ENCODE measurements around the gene NTM. TPM values are rescaled to one million over a fixed set of nuclear protein-coding genes. Genes with fewer than 3 reads are reported as not detected.

The NTM gene
- total and polyA plus RNA-seq, 10 donors: 0.13 to 1.6 (median 0.67) TPM

DNA sequence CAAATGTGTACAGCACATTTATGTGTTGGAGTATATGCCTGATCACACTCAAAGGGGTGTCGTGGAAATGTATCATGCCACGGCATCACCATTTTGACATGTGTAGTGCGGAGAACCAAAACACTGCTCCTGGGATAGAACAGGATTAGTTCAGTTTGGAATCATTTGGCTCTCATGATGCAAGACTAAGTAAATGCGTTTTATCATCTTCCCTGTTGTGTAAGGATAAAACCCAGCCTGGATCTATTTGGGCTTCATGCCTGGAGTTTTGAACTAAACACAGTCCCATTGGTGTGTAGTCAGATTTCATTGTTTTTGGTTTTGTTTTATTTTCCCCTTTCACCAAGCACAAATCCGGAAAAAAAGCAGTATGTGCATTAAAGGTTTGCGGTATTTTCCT is 574.3 kb downstream of the NTM start:
- Histone ChIP-seq H3K4me1 (no peaks in the 10 kb centered on the region), H3K4me3 (no peak overlapping the region), H3K27me3 (replicated peaks in 1 of 7) (no peaks in the 10 kb centered on the region), H3K27ac (no peak overlapping the region), H3K36me3 (no peaks in the 10 kb centered on the region), H3K9me3 (no peaks in the 10 kb centered on the region)
- intact Hi-C loops (cut with DNase I; ENCODE audit: low total_unique reads): no loop called here
- WGBS, 5 donors: 89 to 95% (median 92%) methylated on average over 6 of the region's 6 CpGs
- DNase-seq: no peak
- TF ChIP-seq, protein P1, sequence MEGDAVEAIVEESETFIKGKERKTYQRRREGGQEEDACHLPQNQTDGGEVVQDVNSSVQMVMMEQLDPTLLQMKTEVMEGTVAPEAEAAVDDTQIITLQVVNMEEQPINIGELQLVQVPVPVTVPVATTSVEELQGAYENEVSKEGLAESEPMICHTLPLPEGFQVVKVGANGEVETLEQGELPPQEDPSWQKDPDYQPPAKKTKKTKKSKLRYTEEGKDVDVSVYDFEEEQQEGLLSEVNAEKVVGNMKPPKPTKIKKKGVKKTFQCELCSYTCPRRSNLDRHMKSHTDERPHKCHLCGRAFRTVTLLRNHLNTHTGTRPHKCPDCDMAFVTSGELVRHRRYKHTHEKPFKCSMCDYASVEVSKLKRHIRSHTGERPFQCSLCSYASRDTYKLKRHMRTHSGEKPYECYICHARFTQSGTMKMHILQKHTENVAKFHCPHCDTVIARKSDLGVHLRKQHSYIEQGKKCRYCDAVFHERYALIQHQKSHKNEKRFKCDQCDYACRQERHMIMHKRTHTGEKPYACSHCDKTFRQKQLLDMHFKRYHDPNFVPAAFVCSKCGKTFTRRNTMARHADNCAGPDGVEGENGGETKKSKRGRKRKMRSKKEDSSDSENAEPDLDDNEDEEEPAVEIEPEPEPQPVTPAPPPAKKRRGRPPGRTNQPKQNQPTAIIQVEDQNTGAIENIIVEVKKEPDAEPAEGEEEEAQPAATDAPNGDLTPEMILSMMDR (IDR thresholded peaks at IDR 0.05 in 8 of 11, conservative IDR thresholded peaks at IDR 0.05 in 3 of 11): no peak
- TF ChIP-seq POLR2A (IDR thresholded peaks at IDR 0.05) (no peak), POLR2AphosphoS5 (IDR thresholded peaks at IDR 0.05) (no peak)

DNA sequence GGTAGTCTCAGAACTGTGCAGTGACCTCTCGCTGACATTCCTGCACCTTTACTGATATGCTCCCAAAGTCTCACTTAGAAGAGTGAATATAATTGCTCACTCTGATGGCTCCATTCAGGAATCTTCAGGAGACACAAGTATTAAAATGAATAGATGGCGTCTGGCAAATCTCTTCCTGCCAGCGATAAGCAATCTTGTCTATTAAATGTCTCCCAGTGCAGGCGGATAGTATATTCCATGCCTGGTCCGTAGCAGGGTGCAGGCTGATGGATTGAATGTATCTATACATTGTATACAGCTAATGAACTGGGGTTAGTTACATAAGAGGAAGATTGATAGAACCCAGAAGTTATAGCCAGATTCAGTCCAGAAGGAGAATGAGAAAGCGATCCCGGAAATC is 575.3 kb downstream of the NTM start:
- WGBS, 5 donors: 75 to 85% (median 84%) methylated on average over 7 of the region's 7 CpGs
- Histone ChIP-seq H3K27me3 (replicated peaks in 1 of 7) (no peaks in the 10 kb centered on the region), H3K9me3 (no peaks in the 10 kb centered on the region), H3K4me1 (no peaks in the 10 kb centered on the region), H3K4me3 (no peak overlapping the region), H3K36me3 (no peaks in the 10 kb centered on the region), H3K27ac (no peak overlapping the region)
- no peak for DNase-seq
- intact Hi-C loops (cut with DNase I; ENCODE audit: low total_unique reads): no loop called here
- TF ChIP-seq POLR2A (IDR thresholded peaks at IDR 0.05) (no peak), POLR2AphosphoS5 (IDR thresholded peaks at IDR 0.05) (no peak)
- TF ChIP-seq, protein P1 (IDR thresholded peaks at IDR 0.05 in 8 of 11, conservative IDR thresholded peaks at IDR 0.05 in 3 of 11): no peak

DNA sequence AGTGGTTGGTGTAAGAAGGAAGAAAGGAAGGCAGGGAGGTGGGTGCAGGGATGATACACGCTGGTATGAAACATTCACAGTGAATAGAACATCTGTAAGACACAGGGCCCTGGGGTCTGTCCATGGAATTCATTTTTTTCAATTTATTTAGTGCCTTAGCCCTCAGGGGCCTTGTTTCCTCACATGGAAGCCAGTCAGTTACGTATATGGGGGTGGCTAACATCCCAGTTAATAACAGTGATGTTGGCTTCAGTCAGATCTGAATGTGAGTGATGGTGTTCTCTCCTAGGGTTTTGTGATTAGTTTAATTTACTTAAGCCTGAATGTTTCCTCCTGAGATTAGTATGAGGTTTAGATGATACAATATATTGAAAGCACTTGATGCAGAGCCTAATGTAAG is 577.1 kb downstream of the NTM start:
- Histone ChIP-seq H3K36me3 (no peaks in the 10 kb centered on the region), H3K4me3 (no peak overlapping the region), H3K4me1 (no peaks in the 10 kb centered on the region), H3K27me3 (replicated peaks in 1 of 7) (no peaks in the 10 kb centered on the region), H3K27ac (no peak overlapping the region), H3K9me3 (no peaks in the 10 kb centered on the region)
- no peak for DNase-seq
- WGBS, 5 donors: 76 to 82% (median 80%) methylated on average over 2 of the region's 2 CpGs
- TF ChIP-seq, protein P1 (IDR thresholded peaks at IDR 0.05 in 8 of 11, conservative IDR thresholded peaks at IDR 0.05 in 3 of 11): no peak
- TF ChIP-seq POLR2AphosphoS5 (IDR thresholded peaks at IDR 0.05) (no peak), POLR2A (IDR thresholded peaks at IDR 0.05) (no peak)
- intact Hi-C loops (cut with DNase I; ENCODE audit: low total_unique reads): no loop called here

DNA sequence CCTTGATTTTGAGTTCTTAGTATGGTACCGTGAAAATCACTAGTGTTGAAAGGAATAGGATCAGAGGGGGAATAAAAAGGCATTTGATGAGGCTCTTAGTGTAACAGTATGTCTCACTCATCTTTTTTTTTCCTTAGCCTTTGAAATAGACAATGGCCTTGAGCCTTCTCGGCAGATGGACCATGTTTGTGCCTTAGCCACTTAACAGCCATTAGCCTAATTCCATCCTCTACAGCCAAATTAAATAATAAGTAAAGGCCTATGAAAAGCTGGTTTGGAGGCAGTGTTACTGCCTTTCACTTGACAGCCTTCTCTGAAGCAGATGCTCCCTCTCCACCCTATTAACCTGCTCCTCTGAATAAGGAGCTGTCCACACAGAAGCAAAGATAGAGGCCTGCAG is 580.7 kb downstream of the NTM start:
- 84 to 92% (median 86%) methylated on average over 2 of the region's 2 CpGs for WGBS, 5 donors
- Histone ChIP-seq H3K4me1 (no peaks in the 10 kb centered on the region), H3K27ac (no peak overlapping the region), H3K4me3 (no peak overlapping the region), H3K36me3 (no peaks in the 10 kb centered on the region), H3K9me3 (no peaks in the 10 kb centered on the region), H3K27me3 (replicated peaks in 1 of 7) (no peaks in the 10 kb centered on the region)
- intact Hi-C loops (cut with DNase I; ENCODE audit: low total_unique reads): no loop called here
- no peak for DNase-seq
- TF ChIP-seq POLR2A (IDR thresholded peaks at IDR 0.05) (no peak), POLR2AphosphoS5 (IDR thresholded peaks at IDR 0.05) (no peak)
- TF ChIP-seq, protein P1 (IDR thresholded peaks at IDR 0.05 in 8 of 11, conservative IDR thresholded peaks at IDR 0.05 in 3 of 11): no peak

All from spleen (tissue), 11 donors.